ENCODE data around the gene DHCR7. TPM values are rescaled to one million over a fixed set of nuclear protein-coding genes. Genes with fewer than 3 reads are reported as not detected.

The DHCR7 gene
- total RNA-seq, 6 experiments from 2014 or later = 42.0 to 320 (median 126) TPM

- WGBS (ENCODE audit: insufficient coverage, low coverage, low lambda C conversion rate, missing lambda C conversion rate) = 60% methylated on average over 1 of the region's 34 CpGs
- Histone ChIP-seq H3K36me3 (peaks cover 0 to 42% (median 9%) of the 10 kb centered on the region in 4 donors), H3K9me3 (no peaks in the 10 kb centered on the region), H3K27me3 (no peaks in the 10 kb centered on the region), H3K4me3 (no peak overlapping the region), H3K27ac (no peak overlapping the region), H3K4me1 (no peaks in the 10 kb centered on the region)
- no peak for ATAC-seq
- TF ChIP-seq CTCF (IDR thresholded peaks at IDR 0.05) (no peak), POLR2A (IDR thresholded peaks at IDR 0.05) (no peak)
- peak in 1 of 3 donors; percentile 42 for DNase-seq
- intact Hi-C loops (cut with DNase I) = no loop called here
Observed at GRCh38 chr11:71476926-71477640, 28.9 kb upstream of the DHCR7 start.

GRCh38 chr11:71476031-71476430 lies 27.8 kb upstream of the DHCR7 start:
- Histone ChIP-seq H3K27me3 (no peaks in the 10 kb centered on the region), H3K9me3 (no peaks in the 10 kb centered on the region), H3K4me1 (no peaks in the 10 kb centered on the region), H3K36me3 (peaks cover 0 to 42% (median 9%) of the 10 kb centered on the region in 4 donors), H3K27ac (no peak overlapping the region), H3K4me3 (no peak overlapping the region)
- DNase-seq (peak in 1 of 3 donors; percentile 33), ATAC-seq (no peak)
- WGBS (ENCODE audit: insufficient coverage, low coverage, low lambda C conversion rate, missing lambda C conversion rate) = 94% methylated on average over 8 of the region's 21 CpGs
- TF ChIP-seq CTCF (IDR thresholded peaks at IDR 0.05) = no peak
- TF ChIP-seq POLR2A (IDR thresholded peaks at IDR 0.05) = no peak
- intact Hi-C loops (cut with DNase I) = no loop called here

GRCh38 chr11:71474771-71475483 lies 26.7 kb upstream of the DHCR7 start:
- ATAC-seq (peak in 1 of 4 donors; percentile 8), DNase-seq (peak in 1 of 3 donors; percentile 35)
- Histone ChIP-seq H3K36me3 (peaks cover 0 to 42% (median 9%) of the 10 kb centered on the region in 4 donors), H3K9me3 (no peaks in the 10 kb centered on the region), H3K27me3 (no peaks in the 10 kb centered on the region), H3K27ac (no peak overlapping the region), H3K4me3 (no peak overlapping the region), H3K4me1 (no peaks in the 10 kb centered on the region)
- 88% methylated on average over 6 of the region's 26 CpGs for WGBS (ENCODE audit: insufficient coverage, low coverage, low lambda C conversion rate, missing lambda C conversion rate)
- intact Hi-C loops (cut with DNase I) = no loop called here
- TF ChIP-seq POLR2A (IDR thresholded peaks at IDR 0.05) = no peak
- TF ChIP-seq CTCF (IDR thresholded peaks at IDR 0.05) = no peak

GRCh38 chr11:71474141-71474770 lies 26.1 kb upstream of the DHCR7 start:
- no peaks in the 10 kb centered on the region for H3K9me3 ChIP-seq
- DNase-seq (no peak), ATAC-seq (no peak)
- no CpG with 5 or more reads among the region's 27 CpGs for WGBS (ENCODE audit: insufficient coverage, low coverage, low lambda C conversion rate, missing lambda C conversion rate)
- H3K27me3 ChIP-seq = no peaks in the 10 kb centered on the region
- TF ChIP-seq POLR2A (IDR thresholded peaks at IDR 0.05) = no peak
- H3K4me1 ChIP-seq = no peaks in the 10 kb centered on the region
- H3K27ac ChIP-seq = no peak overlapping the region
- H3K4me3 ChIP-seq = no peak overlapping the region
- H3K36me3 ChIP-seq = peaks cover 0 to 36% (median 9%) of the 10 kb centered on the region in 4 donors
- intact Hi-C loops (cut with DNase I) = no loop called here

GRCh38 chr11:71473793-71474080 lies 25.5 kb upstream of the DHCR7 start:
- 80% methylated on average over 2 of the region's 14 CpGs for WGBS (ENCODE audit: insufficient coverage, low coverage, low lambda C conversion rate, missing lambda C conversion rate)
- intact Hi-C loops (cut with DNase I) = no loop called here

More at GRCh38 chr11:71473793-71474080, 25.5 kb upstream of the DHCR7 start:
- Histone ChIP-seq H3K36me3 (peaks cover 0 to 34% (median 9%) of the 10 kb centered on the region in 4 donors), H3K27me3 (no peaks in the 10 kb centered on the region), H3K9me3 (no peaks in the 10 kb centered on the region), H3K27ac (no peak overlapping the region), H3K4me3 (no peak overlapping the region), H3K4me1 (no peaks in the 10 kb centered on the region)
- TF ChIP-seq POLR2A (IDR thresholded peaks at IDR 0.05) (no peak), CTCF (IDR thresholded peaks at IDR 0.05) (no peak)
- DNase-seq = peak in 1 of 3 donors; percentile 12
- ATAC-seq = no peak
